HepG2 (cell line): ENCODE data around the gene STAT4. TPM values are rescaled to one million over a fixed set of nuclear protein-coding genes. Genes with fewer than 3 reads are reported as not detected.
A peak's percentile ranks its signal among the peaks of the same experiment; 100 is the strongest.

Experiments
- ETV5 ChIP-seq: IDR thresholded peaks from 2 replicates; pipeline ENCODE4 v1.6.1; 2018; ENCODE audit warnings: missing biosample characterization, missing genetic modification reagents, inconsistent platforms, borderline replicate concordance
- HIVEP1 ChIP-seq: sonication (generic); formaldehyde crosslinking; IDR thresholded peaks from 2 replicates; pipeline ENCODE4 v1.4.0; 2020; ENCODE audit warnings: mild to moderate bottlenecking, missing genetic modification reagents
- HNF4A ChIP-seq: sonication (generic); formaldehyde crosslinking; IDR thresholded peaks from 2 replicates; pipeline ENCODE4 v1.4.0; 2020; ENCODE audit warnings: missing genetic modification reagents
- KLF16 ChIP-seq, 2 experiments: sonication (generic) in 1 of 2; formaldehyde crosslinking in 1 of 2; IDR thresholded peaks; 2 replicates each; pipeline versions ENCODE4 v1.6.1 to v1.8.0; 2016 to 2023; ENCODE audit warnings: missing genetic modification reagents in 2 of 2, missing compliant biosample characterization in 1 of 2
- KMT2B ChIP-seq: IDR thresholded peaks from 2 replicates; pipeline ENCODE4 v1.6.1; 2016; ENCODE audit warnings: missing genetic modification reagents, missing compliant biosample characterization
- MEIS2 ChIP-seq: sonication (generic); formaldehyde crosslinking; IDR thresholded peaks from 2 replicates; pipeline ENCODE4 v1.9.0; 2021; ENCODE audit warnings: mild to moderate bottlenecking, missing genetic modification reagents
- MXD1 ChIP-seq: sonication (generic); formaldehyde crosslinking; IDR thresholded peaks from 2 replicates; pipeline ENCODE4 v1.4.0; 2020; ENCODE audit warnings: mild to moderate bottlenecking, missing genetic modification reagents
- RARA ChIP-seq: IDR thresholded peaks from 2 replicates; pipeline ENCODE4 v1.6.1; 2016; ENCODE audit warnings: missing genetic modification reagents, missing compliant biosample characterization
- RBAK ChIP-seq: sonication (generic); formaldehyde crosslinking; IDR thresholded peaks from 2 replicates; pipeline ENCODE4 v1.5.1; 2020; ENCODE audit warnings: mild to moderate bottlenecking, missing genetic modification reagents
- RCOR2 ChIP-seq: IDR thresholded peaks from 2 replicates; pipeline ENCODE4 v1.6.1; 2016; ENCODE audit warnings: missing biosample characterization, missing genetic modification reagents
- SNAPC2 ChIP-seq: sonication (generic); formaldehyde crosslinking; IDR thresholded peaks from 2 replicates; pipeline ENCODE4 v1.8.1; 2022; ENCODE audit warnings: mild to moderate bottlenecking, missing genetic modification reagents
- SRY ChIP-seq: sonication (generic); formaldehyde crosslinking; IDR thresholded peaks from 2 replicates; pipeline ENCODE4 v1.8.0; 2022; ENCODE audit warnings: mild to moderate bottlenecking, missing genetic modification reagents
- TMF1 ChIP-seq: sonication (generic); formaldehyde crosslinking; IDR thresholded peaks from 2 replicates; pipeline ENCODE4 v1.8.1; 2022; ENCODE audit warnings: low read depth, missing genetic modification reagents
- ZC3H4 ChIP-seq: sonication (generic); formaldehyde crosslinking; IDR thresholded peaks from 2 replicates; pipeline ENCODE4 v1.4.0; 2020; ENCODE audit warnings: missing genetic modification reagents, borderline replicate concordance
- ZNF317 ChIP-seq: sonication (generic); formaldehyde crosslinking; IDR thresholded peaks from 2 replicates; pipeline ENCODE4 v1.5.0; 2020; ENCODE audit warnings: mild to moderate bottlenecking, missing genetic modification reagents
- ZNF318 ChIP-seq: sonication (generic); formaldehyde crosslinking; IDR thresholded peaks from 2 replicates; pipeline ENCODE4 v1.4.0; 2020; ENCODE audit warnings: mild to moderate bottlenecking, missing genetic modification reagents
- ZNF33B ChIP-seq: sonication (generic); formaldehyde crosslinking; IDR thresholded peaks from 2 replicates; pipeline ENCODE4 v1.5.1; 2020; ENCODE audit warnings: mild to moderate bottlenecking, missing genetic modification reagents
- ZNF549 ChIP-seq: sonication (generic); formaldehyde crosslinking; IDR thresholded peaks from 2 replicates; pipeline ENCODE4 v1.5.0; 2020; ENCODE audit warnings: missing genetic modification reagents
- ZNF550 ChIP-seq: sonication (generic); formaldehyde crosslinking; IDR thresholded peaks from 2 replicates; pipeline ENCODE4 v1.4.0; 2020; ENCODE audit warnings: mild to moderate bottlenecking, missing genetic modification reagents, borderline replicate concordance
- ZNF569 ChIP-seq: sonication (generic); formaldehyde crosslinking; IDR thresholded peaks from 2 replicates; pipeline ENCODE4 v1.5.0; 2020; ENCODE audit warnings: mild to moderate bottlenecking, missing genetic modification reagents, moderate library complexity, borderline replicate concordance
- polyA plus RNA-seq, 8 experiments: library from polyadenylated mRNA; depleted of rRNA in 3 of 8; stranded (reverse) in 7 of 8; unstranded in 1 of 8; fragments of >200 nt; fragmentation: Illumina TruSeq in 4 of 8; extraction: Trizol in 4 of 8; gene quantifications; 2 replicates each; pipeline versions ENCODE4 v1.2.1 to v1.2.3, GENCODE V29; 2011 to 2016; ENCODE audit warnings: low read depth in 4 of 8, missing spikeins in 1 of 8, mixed read lengths in 1 of 8; ENCODE audit not compliant: insufficient read depth in 1 of 8
- total RNA-seq, 5 experiments: library from RNA; depleted of rRNA; stranded (reverse); fragments of >200 nt; fragmentation: Illumina TruSeq; extraction: Trizol; gene quantifications; 2 replicates each; pipeline ENCODE4 v1.2.3, GENCODE V29; 2016; ENCODE audit warnings: low read depth in 1 of 5
- TF ChIP-seq, protein P1 (sequence below), 2 experiments: fragments of 450-650 bp in 1 of 2; sonication (generic) in 1 of 2; formaldehyde crosslinking; IDR thresholded peaks; 2 replicates each; pipeline versions ENCODE4 v1.5.0 to v1.8.0; 2020 to 2022; ENCODE audit warnings: mild to moderate bottlenecking in 1 of 2, missing genetic modification reagents in 1 of 2

Gene STAT4
- total and polyA plus RNA-seq, 2 of the 13 experiments (the other 11 are each of a cell fraction or from before 2014, with no cell fraction given): 0.37 TPM; not detected in 1

DNA sequence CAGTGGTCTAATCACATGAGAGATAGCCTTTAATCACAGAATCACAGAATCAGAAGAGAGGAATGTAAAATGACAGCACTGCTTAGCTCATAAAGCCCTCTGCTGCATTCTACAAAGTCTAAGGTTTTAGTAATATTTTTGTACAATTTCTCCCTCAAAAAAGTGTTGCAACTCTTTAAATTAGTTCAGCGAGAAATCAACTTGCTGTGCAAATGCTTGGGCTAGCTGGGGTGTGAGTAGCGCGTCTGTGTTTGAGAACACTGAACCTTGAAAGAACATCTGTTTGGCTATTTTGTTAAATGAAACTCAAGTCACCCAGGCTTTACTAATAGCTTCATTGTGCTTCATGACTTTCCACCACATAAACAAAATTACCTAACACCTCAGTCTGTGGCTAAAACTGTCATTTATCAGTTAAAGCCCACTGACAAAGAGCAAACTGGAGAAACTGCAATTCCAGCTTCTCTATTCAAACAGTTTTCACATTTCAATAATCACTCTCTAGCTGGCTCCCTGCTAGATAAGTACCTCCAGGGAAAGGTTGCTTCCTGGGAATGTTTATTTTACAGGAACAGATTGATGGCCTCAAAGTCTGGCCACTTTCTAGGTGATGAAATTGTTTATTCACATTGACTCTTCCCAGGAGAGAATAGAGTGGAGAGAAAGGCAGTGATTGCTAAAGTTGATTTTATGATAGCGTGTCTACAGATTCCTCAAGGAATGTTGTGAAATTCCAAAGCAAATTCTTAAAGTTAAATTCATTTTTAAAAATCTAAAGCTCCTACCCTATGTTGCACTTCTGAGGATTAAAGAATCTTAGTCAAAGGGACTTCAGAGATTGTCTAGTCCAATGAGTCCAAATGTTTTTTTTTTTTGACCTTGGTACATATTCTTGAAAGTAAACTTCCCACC lies 100.8 kb downstream of the STAT4 start (continued):
- TF ChIP-seq ZNF318 (CRISPR knock-in tag) (no peak), ZC3H4 (CRISPR knock-in tag) (no peak), ZNF569 (CRISPR knock-in tag) (no peak), ZNF317 (no peak), RCOR2 (no peak), TMF1 (CRISPR knock-in tag) (no peak), ZNF549 (CRISPR knock-in tag) (no peak), RARA (CRISPR knock-in tag) (peak; percentile 49; the same call in 1 of the 2 replicates), SRY (CRISPR knock-in tag) (no peak), HNF4A (CRISPR knock-in tag) (no peak), HIVEP1 (CRISPR knock-in tag) (no peak), ETV5 (CRISPR knock-in tag) (peak; percentile 21; the same call in 1 of the 2 replicates), ZNF33B (CRISPR knock-in tag) (no peak), SNAPC2 (CRISPR knock-in tag) (no peak), RBAK (CRISPR knock-in tag) (no peak), KMT2B (CRISPR knock-in tag) (no peak), ZNF550 (CRISPR knock-in tag) (no peak), MEIS2 (CRISPR knock-in tag) (no peak), KLF16 (CRISPR knock-in tag; IDR thresholded peaks at IDR 0.05) (no peak), MXD1 (no peak)
- TF ChIP-seq, protein P1, sequence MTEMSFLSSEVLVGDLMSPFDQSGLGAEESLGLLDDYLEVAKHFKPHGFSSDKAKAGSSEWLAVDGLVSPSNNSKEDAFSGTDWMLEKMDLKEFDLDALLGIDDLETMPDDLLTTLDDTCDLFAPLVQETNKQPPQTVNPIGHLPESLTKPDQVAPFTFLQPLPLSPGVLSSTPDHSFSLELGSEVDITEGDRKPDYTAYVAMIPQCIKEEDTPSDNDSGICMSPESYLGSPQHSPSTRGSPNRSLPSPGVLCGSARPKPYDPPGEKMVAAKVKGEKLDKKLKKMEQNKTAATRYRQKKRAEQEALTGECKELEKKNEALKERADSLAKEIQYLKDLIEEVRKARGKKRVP (CRISPR knock-in tag; IDR thresholded peaks at IDR 0.05): peak in 1 of 2 experiments; percentile 66; a peak in 2 of 4 replicates
